Heart right ventricle (tissue), 16 donors: ENCODE measurements around the gene PDE4A. TPM values are rescaled to one million over a fixed set of nuclear protein-coding genes. Genes with fewer than 3 reads are reported as not detected.

Source experiments
- ATAC-seq, 8 donors: fragments of 200-7000 bp; cut with Tn5 transposase; one replicate each; pipeline ENCODE4 v1.9.1; 2020; ENCODE audit warnings: mild to moderate bottlenecking in 8 of 8, moderate library complexity in 8 of 8, moderate number of reproducible peaks in 1 of 8
- DNase-seq, 2 donors: peaks; one replicate each; pipeline ENCODE4 v3.0.0-alpha.2; 2020
- H3K27ac ChIP-seq, 10 donors: fragments of 200-600 bp; sonication (generic) in 2 of 10; one replicate each; pipeline versions ENCODE4 v1.5.0 to v1.8.0; 2020 to 2022; ENCODE audit warnings: mild to moderate bottlenecking in 3 of 10
- H3K27me3 ChIP-seq, 7 donors: fragments of 200-600 bp; one replicate each; pipeline ENCODE4 v1.8.0; 2021 to 2022; ENCODE audit warnings: mild to moderate bottlenecking in 2 of 7
- H3K36me3 ChIP-seq, 9 donors: fragments of 200-600 bp; sonication (generic) in 1 of 9; one replicate each; pipeline versions ENCODE4 v1.5.0 to v1.8.0; 2020 to 2022; ENCODE audit warnings: mild to moderate bottlenecking in 2 of 9
- H3K4me1 ChIP-seq, 9 donors: fragments of 200-600 bp; sonication (generic) in 1 of 9; one replicate each; pipeline versions ENCODE4 v1.5.0 to v1.8.0; 2020 to 2022; ENCODE audit warnings: mild to moderate bottlenecking in 4 of 9
- H3K4me3 ChIP-seq, 10 donors: fragments of 200-600 bp; sonication (generic) in 2 of 10; one replicate each; pipeline versions ENCODE4 v1.5.0 to v1.8.0; 2020 to 2022; ENCODE audit warnings: mild to moderate bottlenecking in 7 of 10, moderate library complexity in 2 of 10
- H3K9me3 ChIP-seq, 11 donors: fragments of 200-600 bp in 10 of 11; sonication (generic) in 2 of 11; one replicate each; pipeline versions ENCODE4 v1.5.0 to v1.8.0; 2013 to 2022; ENCODE audit warnings: mild to moderate bottlenecking in 2 of 11, control low read depth in 1 of 11, moderate library complexity in 1 of 11
- CTCF ChIP-seq, 9 donors: fragments of 200-600 bp; sonication (generic) in 2 of 9; IDR thresholded peaks; one replicate each; pipeline versions ENCODE4 v1.5.0 to v1.8.0; 2021 to 2022; ENCODE audit warnings: antibody characterized with exemption in 9 of 9, mild to moderate bottlenecking in 5 of 9, moderate library complexity in 1 of 9
- WGBS, 2 donors: extraction: QIAGEN DNeasy Blood & Tissue Kit; methylation state at CpG; one replicate each; pipeline ENCODE4 v1.1.7; 2013; ENCODE audit warnings: inconsistent platforms in 1 of 2; 5-methylcytosine and 5-hydroxymethylcytosine counted together
- intact Hi-C, 10 donors: fragments of 100-400 bp; cut with DNase I; formaldehyde crosslinking; loops; one replicate each; pipeline versions ENCODE4 v1.11.1 to v1.14.2; 2022
- microRNA-seq, 2 donors: library from miRNA; unstranded; fragments of <30 nt; microRNA quantifications; one replicate each; pipeline ENCODE4 v1.2.0, GENCODE V29; 2021
- polyA plus RNA-seq, 2 donors: library from polyadenylated mRNA; stranded (reverse); fragments of 200-250 nt; gene quantifications; one replicate each; pipeline ENCODE4 v1.2.3, GENCODE V29; 2013
- total RNA-seq, 10 donors: library from RNA; stranded (reverse); fragmentation: NEBNext Ultra II Directional in 3 of 10; extraction: Animal tissue kit (Norgen Biotek cat#: 25700) in 3 of 10; gene quantifications; one replicate each; pipeline versions ENCODE4 v1.2.1 to v1.2.4, GENCODE V29; 2021 to 2023
- donor health status: Arrhythmogenic right ventricular cardiomyopathy.
- donor health status: ischemic (EF 13 %, LVEDD 7.1; RV severe dilation, severe dysfunction).
- donor health status: healthy with polysubstance abuse.
- donor health status: DM: no; HTN: yes; CAD: no.
- donor health status: DM: no; HTN: no; CAD: no.
- donor health status: ischemic (EF 25% LVEDD 6.9; RV normal size, moderate dysfunction).
- donor health status: ischemic (EF 25% LVEDD 5.7; RV mildly dilated, moderate dysfunction).
- donor health status: healthy.
- donor health status: DM: yes; HTN: yes; CAD: no.
- donor health status: Ischemic cardiomyopathy.
- donor health status: ischemic (EF 35%, LVEDD 5.7; RV mildly dilated, moderate dysfunction).
- donor health status: nonischemic (EF 11% LVEDD 7.7; RV severe dilation, severe dysfunction).
- donor health status: DM: yes; HTN: yes; CAD: no.
- donor health status: PGD.
- donor health status: ischemic (EF 29% LVEDD 5.4; RV normal size, mild dysfunction).
- donor health status: nonischemic (EF 23%, LVEDD 6.1; RV moderate dilation, normal function).

The PDE4A gene
- total and polyA plus RNA-seq, 12 donors: 3.5 to 50.7 (median 17.0) TPM

DNA sequence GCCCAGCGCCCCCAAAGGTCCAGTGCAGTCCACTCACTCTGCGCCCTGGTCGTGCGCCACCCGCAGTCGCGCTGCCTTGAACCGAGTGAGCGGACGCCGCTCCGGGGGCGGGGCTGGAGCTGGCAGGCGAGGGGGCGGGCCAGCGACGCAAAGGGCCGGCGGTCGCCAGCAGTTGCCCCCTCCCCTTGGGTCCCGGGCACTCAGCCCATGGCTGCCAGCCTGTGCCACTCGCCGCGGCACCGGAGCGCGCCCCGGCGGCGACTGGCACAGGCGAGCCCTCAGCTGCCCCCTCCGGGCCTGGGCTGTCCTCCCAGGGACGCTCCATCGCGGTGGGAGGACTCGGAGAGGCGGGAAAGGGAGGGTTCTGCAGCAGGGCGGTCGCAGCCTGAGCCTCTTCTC is 97.0 kb downstream of the PDE4A start, which contains the start of gene S1PR5:
S1PR5 (minus strand) TSS at position 87 of the 399 bp plus-strand sequence. CDS start 2,436 bp downstream, outside the sequence.
- peak; percentile 10 to 58 (median 44) for ATAC-seq
- peak; percentile 11 to 21 for DNase-seq
- H3K4me1 ChIP-seq: peaks cover 7 to 36% (median 24%) of the 10 kb centered on the region in 9 donors
- intact Hi-C loops: no loop called here
- WGBS, 2 donors: 0 to 1% methylated on average over 32 to 39 of the region's 39 CpGs
- peaks cover 12 to 88% (median 79%) of the 10 kb centered on the region in 7 donors for H3K27me3 ChIP-seq
- H3K36me3 ChIP-seq: no peaks in the 10 kb centered on the region
- no peaks in the 10 kb centered on the region for H3K9me3 ChIP-seq
- peak within 1 kb of the TSS in 5 of 10 donors; percentile 16 to 69 (median 48) for H3K27ac ChIP-seq
- H3K4me3 ChIP-seq: peak within 1 kb of the TSS; percentile 22 to 55 (median 46)
- no peak for TF ChIP-seq CTCF (IDR thresholded peaks at IDR 0.05)

- DNase-seq (peak; percentile 27 to 31), ATAC-seq (peak; percentile 36 to 75 (median 48))
- Histone ChIP-seq H3K36me3 (no peaks in the 10 kb centered on the region), H3K4me1 (peaks cover 7 to 36% (median 24%) of the 10 kb centered on the region in 9 donors), H3K27me3 (peaks cover 12 to 83% (median 74%) of the 10 kb centered on the region in 7 donors), H3K27ac (peak overlapping the region in 5 of 10 donors; percentile 16 to 69 (median 48)), H3K9me3 (no peaks in the 10 kb centered on the region), H3K4me3 (peak overlapping the region; percentile 22 to 55 (median 46))
- intact Hi-C loops: no loop called here
- no peak for TF ChIP-seq CTCF (IDR thresholded peaks at IDR 0.05)
- 1% methylated on average over 27 of the region's 27 CpGs for WGBS, 2 donors
These were observed 97.6 kb downstream of the PDE4A start for GRCh38 chr19:10517760-10518443.

DNA sequence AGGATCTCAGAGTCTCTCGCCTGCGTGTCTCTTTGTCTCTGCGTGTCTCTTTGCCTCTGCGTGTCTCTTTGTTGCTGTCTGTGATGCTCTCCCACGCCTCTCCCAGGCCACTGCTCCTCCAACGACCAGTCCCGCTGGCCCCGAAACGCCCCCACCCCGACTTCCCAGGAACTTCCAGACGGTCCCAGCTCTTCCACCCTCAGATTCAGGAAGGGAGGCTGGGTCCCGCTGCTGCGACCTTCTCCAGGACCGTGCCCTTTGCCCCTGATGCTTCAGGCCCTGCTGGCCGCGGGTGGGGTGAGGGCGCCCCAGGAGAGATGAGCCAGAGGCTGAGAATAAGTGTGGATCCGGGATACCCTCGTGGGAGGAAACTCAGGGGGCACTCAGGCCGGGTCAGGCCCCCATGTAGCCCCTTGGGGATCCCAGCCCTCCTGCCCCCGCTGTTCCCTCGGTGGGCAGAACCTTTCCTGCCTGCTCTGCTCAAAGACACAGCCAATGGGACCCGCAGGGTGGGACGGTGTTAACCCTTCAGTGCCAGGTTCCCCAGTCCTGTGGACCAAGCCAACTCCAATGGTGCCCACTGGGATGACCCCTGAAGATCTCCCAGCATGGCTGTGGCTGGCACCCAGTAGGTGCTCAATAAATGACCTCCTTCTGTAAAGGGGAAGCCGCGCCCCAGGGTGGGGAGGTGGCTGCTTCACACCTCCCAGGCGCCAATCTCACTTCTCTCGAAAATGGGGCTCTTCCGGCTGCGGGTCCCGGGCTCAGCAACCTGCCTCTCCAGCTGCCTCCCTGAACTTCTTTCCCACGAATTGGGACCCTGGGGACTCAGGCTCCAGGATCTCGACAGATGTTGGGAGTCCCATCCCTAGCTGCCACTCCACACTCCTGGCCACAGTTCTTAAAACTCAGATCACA is 98.4 kb downstream of the PDE4A start:
- intact Hi-C loops: no loop called here
- 7 to 12% methylated on average over 32 to 33 of the region's 33 CpGs for WGBS, 2 donors
- peaks cover 12 to 75% (median 66%) of the 10 kb centered on the region in 7 donors for H3K27me3 ChIP-seq
- H3K9me3 ChIP-seq: no peaks in the 10 kb centered on the region
- H3K36me3 ChIP-seq: no peaks in the 10 kb centered on the region
- peak overlapping the region in 4 of 10 donors; percentile 16 to 69 (median 58) for H3K27ac ChIP-seq
- ATAC-seq (peak in 4 of 8 donors; percentile 8 to 58 (median 41)), DNase-seq (peak in 1 of 2 donors; percentile 11)
- H3K4me1 ChIP-seq: peaks cover 7 to 35% (median 24%) of the 10 kb centered on the region in 9 donors
- no peak for TF ChIP-seq CTCF (IDR thresholded peaks at IDR 0.05)
- H3K4me3 ChIP-seq: peak overlapping the region in 6 of 10 donors; percentile 43 to 55 (median 52)

Small RNA genes lying within 50 kb of the gene (microRNA-seq; reads per million reads assigned to microRNA genes)
- gene MIR1181: 0 reads per million in 2 donors

Other genes starting within 250 kb of the PDE4A start
- 10 to 100 TPM; 11.8 to 36.4 (median 21.6) TPM for gene DNMT1, start 225.6 kb upstream of the PDE4A start, total RNA-seq
- 10 to 100 TPM; 20.9 to 34.7 TPM for gene DNMT1, start 225.6 kb upstream of the PDE4A start, polyA plus RNA-seq
- gene S1PR2, start 189.2 kb upstream of the PDE4A start, total RNA-seq: 10 to 100 TPM in 1 of 10 donors, 1 to 10 TPM in 9; 1.8 to 12.2 (median 3.3) TPM
- 1 to 10 TPM; 1.8 to 4.8 TPM for gene S1PR2, start 189.2 kb upstream of the PDE4A start, polyA plus RNA-seq
- 10 to 100 TPM; 53.2 to 94.3 (median 69.0) TPM for gene MRPL4, start 168.3 kb upstream of the PDE4A start, total RNA-seq
- 100 to 1,000 TPM in 1 of 2 donors, 10 to 100 TPM in 1; 29.0 to 101 TPM for gene MRPL4, start 168.3 kb upstream of the PDE4A start, polyA plus RNA-seq
- 10 to 100 TPM in 3 of 10 donors, 1 to 10 TPM in 7; 3.6 to 66.6 (median 9.3) TPM for gene ICAM1, start 149.4 kb upstream of the PDE4A start, total RNA-seq
- gene ICAM1, start 149.4 kb upstream of the PDE4A start, polyA plus RNA-seq: 10 to 100 TPM in 1 of 2 donors, 1 to 10 TPM in 1; 6.9 to 12.1 TPM
- gene ICAM4, start 133.6 kb upstream of the PDE4A start, total RNA-seq: under 1 TPM in 9 of 10 donors, not detected in 1; 0.17 to 0.83 (median 0.48) TPM
- gene ICAM4, start 133.6 kb upstream of the PDE4A start, polyA plus RNA-seq: under 1 TPM; 0.59 to 0.73 TPM
- under 1 TPM in 7 of 10 donors, not detected in 3; 0.18 to 0.62 (median 0.34) TPM for gene ICAM5, start 130.6 kb upstream of the PDE4A start, total RNA-seq
- 1 to 10 TPM in 1 of 2 donors, under 1 TPM in 1; 0.51 to 1.0 TPM for gene ICAM5, start 130.6 kb upstream of the PDE4A start, polyA plus RNA-seq
- gene ZGLP1, start 110.7 kb upstream of the PDE4A start, total RNA-seq: 1 to 10 TPM in 2 of 10 donors, under 1 TPM in 8; 0.34 to 1.4 (median 0.80) TPM
- 1 to 10 TPM; 1.5 to 8.9 TPM for gene ZGLP1, start 110.7 kb upstream of the PDE4A start, polyA plus RNA-seq
- gene FDX2, start 104.5 kb upstream of the PDE4A start, total RNA-seq: 10 to 100 TPM; 11.7 to 21.8 (median 17.1) TPM
- 10 to 100 TPM; 33.7 to 35.5 TPM for gene FDX2, start 104.5 kb upstream of the PDE4A start, polyA plus RNA-seq
- 10 to 100 TPM in 9 of 10 donors, 1 to 10 TPM in 1; 10.0 to 16.9 (median 12.4) TPM for gene RAVER1, start 87.0 kb upstream of the PDE4A start, total RNA-seq
- gene RAVER1, start 87.0 kb upstream of the PDE4A start, polyA plus RNA-seq: 1 to 10 TPM; 5.1 to 9.5 TPM
- 10 to 100 TPM; 14.0 to 77.2 (median 17.9) TPM for gene ICAM3, start 80.9 kb upstream of the PDE4A start, total RNA-seq
- gene ICAM3, start 80.9 kb upstream of the PDE4A start, polyA plus RNA-seq: 10 to 100 TPM in 1 of 2 donors, 1 to 10 TPM in 1; 6.1 to 13.1 TPM
- 10 to 100 TPM; 37.0 to 80.2 (median 55.8) TPM for gene TYK2, start 40.0 kb upstream of the PDE4A start, total RNA-seq
- 100 to 1,000 TPM in 1 of 2 donors, 10 to 100 TPM in 1; 76.3 to 182 TPM for gene TYK2, start 40.0 kb upstream of the PDE4A start, polyA plus RNA-seq
- gene CDC37, start 17.0 kb upstream of the PDE4A start, total RNA-seq: 100 to 1,000 TPM; 106 to 179 (median 121) TPM
- 100 to 1,000 TPM; 217 to 422 TPM for gene CDC37, start 17.0 kb upstream of the PDE4A start, polyA plus RNA-seq
- gene KEAP1, start 82.8 kb downstream of the PDE4A start, total RNA-seq: 10 to 100 TPM; 51.4 to 84.9 (median 60.0) TPM
- gene KEAP1, start 82.8 kb downstream of the PDE4A start, polyA plus RNA-seq: 10 to 100 TPM; 49.1 to 74.5 TPM
- 1 to 10 TPM in 1 of 10 donors, under 1 TPM in 6, not detected in 3; 0.12 to 1.1 (median 0.36) TPM for gene S1PR5, start 96.9 kb downstream of the PDE4A start, total RNA-seq
- gene S1PR5, start 96.9 kb downstream of the PDE4A start, polyA plus RNA-seq: under 1 TPM; 0.13 to 0.15 TPM
- gene ATG4D, start 123.4 kb downstream of the PDE4A start, total RNA-seq: 10 to 100 TPM; 47.6 to 62.4 (median 54.5) TPM
- gene ATG4D, start 123.4 kb downstream of the PDE4A start, polyA plus RNA-seq: 10 to 100 TPM; 62.0 to 66.2 TPM
- gene KRI1, start 145.5 kb downstream of the PDE4A start, total RNA-seq: 10 to 100 TPM in 6 of 10 donors, 1 to 10 TPM in 4; 8.4 to 14.2 (median 10.3) TPM
- gene KRI1, start 145.5 kb downstream of the PDE4A start, polyA plus RNA-seq: 10 to 100 TPM; 14.4 to 17.5 TPM
- 10 to 100 TPM in 5 of 10 donors, 1 to 10 TPM in 5; 7.7 to 19.2 (median 10.3) TPM for gene CDKN2D, start 148.4 kb downstream of the PDE4A start, total RNA-seq
- 10 to 100 TPM in 1 of 2 donors, 1 to 10 TPM in 1; 5.7 to 25.6 TPM for gene CDKN2D, start 148.4 kb downstream of the PDE4A start, polyA plus RNA-seq
- not detected for gene AP1M2, start 166.8 kb downstream of the PDE4A start, total RNA-seq
- gene AP1M2, start 166.8 kb downstream of the PDE4A start, polyA plus RNA-seq: not detected
- 100 to 1,000 TPM in 4 of 10 donors, 10 to 100 TPM in 6; 82.5 to 114 (median 96.7) TPM for gene SLC44A2, start 205.0 kb downstream of the PDE4A start, total RNA-seq
- 10 to 100 TPM; 56.2 to 65.8 TPM for gene SLC44A2, start 205.0 kb downstream of the PDE4A start, polyA plus RNA-seq
- 100 to 1,000 TPM; 102 to 129 (median 112) TPM for gene ILF3, start 233.8 kb downstream of the PDE4A start, total RNA-seq
- 10 to 100 TPM; 68.1 to 90.3 TPM for gene ILF3, start 233.8 kb downstream of the PDE4A start, polyA plus RNA-seq